AG04450 (cell line): ENCODE measurements around the gene ZNF513. TPM values are rescaled to one million over a fixed set of nuclear protein-coding genes. Genes with fewer than 3 reads are reported as not detected.
A peak's percentile ranks its signal among the peaks of the same experiment; 100 is the strongest.

Experiments
- CTCF ChIA-PET: fragments of 300-600, 350-600 bp; formaldehyde crosslinking; extraction: SDS; loops from one replicate; lab custom pipeline; 2022; ENCODE audit warnings: antibody characterized with exemption, inconsistent platforms; lab: Charles Lee
- POLR2A ChIA-PET: fragments of 350-600 bp; formaldehyde crosslinking; extraction: SDS; loops from one replicate; lab custom pipeline; 2021; ENCODE audit warnings: antibody characterized with exemption, inconsistent platforms; lab: Yijun Ruan, JAX
- DNase-seq: peaks from one replicate; pipeline ENCODE4 v3.0.0-alpha.2; 2011; ENCODE audit warnings: low read depth, low spot score
- H3K27ac ChIP-seq: one replicate; pipeline ENCODE4 v1.5.1; 2012; ENCODE audit warnings: low read depth, low read length, control low read depth
- H3K27me3 ChIP-seq: one replicate; pipeline ENCODE4 v1.6.0; 2012; ENCODE audit warnings: low read length; ENCODE audit not compliant: control insufficient read depth, insufficient read depth
- H3K4me3 ChIP-seq: 2 replicates; pipeline ENCODE4 v1.5.1; 2011; ENCODE audit warnings: mild to moderate bottlenecking, low read depth, low read length, control low read depth
- H3K9me3 ChIP-seq: 2 replicates; pipeline ENCODE4 v1.5.1; 2012; ENCODE audit warnings: low read length; ENCODE audit not compliant: control insufficient read depth, insufficient read depth
- CTCF ChIP-seq: IDR thresholded peaks from 2 replicates; pipeline ENCODE4 v1.5.1; 2011; ENCODE audit warnings: low read depth, low read length, control low read depth, inconsistent platforms
- polyA plus RNA-seq: library from polyadenylated mRNA; depleted of rRNA; stranded (reverse); fragments of >200 nt; gene quantifications from 2 replicates; pipeline ENCODE4 v1.2.3, GENCODE V29; 2011

ZNF513 gene
- polyA plus RNA-seq, 1 experiment, result 7.4 TPM

GRCh38 chr2:27390822-27391679, 10.5 kb upstream of the ZNF513 start:
- ChIA-PET POLR2A (no interaction called here), CTCF (no interaction called here)
- Histone ChIP-seq H3K9me3 (no peaks in the 10 kb centered on the region), H3K27me3 (no peaks in the 10 kb centered on the region), H3K4me3 (no peak overlapping the region), H3K27ac (no peak overlapping the region)
- TF ChIP-seq CTCF, result no peak
- no peak for DNase-seq

GRCh38 chr2:27381577-27382181, 1.1 kb upstream of the ZNF513 start:
- Histone ChIP-seq H3K4me3 (no peak overlapping the region), H3K27me3 (no peaks in the 10 kb centered on the region), H3K27ac (no peak overlapping the region), H3K9me3 (no peaks in the 10 kb centered on the region; the same call in 1 of the 2 replicates)
- no peak for TF ChIP-seq CTCF
- ChIA-PET CTCF (no interaction called here), POLR2A (interaction anchor here (0.6 to 2.3 kb wide), 2 partner anchors 25 to 164 kb away, joined by 4 to 8 read pairs; partner anchors contain the start of gene GTF3C2)
- DNase-seq, result no peak

DNA sequence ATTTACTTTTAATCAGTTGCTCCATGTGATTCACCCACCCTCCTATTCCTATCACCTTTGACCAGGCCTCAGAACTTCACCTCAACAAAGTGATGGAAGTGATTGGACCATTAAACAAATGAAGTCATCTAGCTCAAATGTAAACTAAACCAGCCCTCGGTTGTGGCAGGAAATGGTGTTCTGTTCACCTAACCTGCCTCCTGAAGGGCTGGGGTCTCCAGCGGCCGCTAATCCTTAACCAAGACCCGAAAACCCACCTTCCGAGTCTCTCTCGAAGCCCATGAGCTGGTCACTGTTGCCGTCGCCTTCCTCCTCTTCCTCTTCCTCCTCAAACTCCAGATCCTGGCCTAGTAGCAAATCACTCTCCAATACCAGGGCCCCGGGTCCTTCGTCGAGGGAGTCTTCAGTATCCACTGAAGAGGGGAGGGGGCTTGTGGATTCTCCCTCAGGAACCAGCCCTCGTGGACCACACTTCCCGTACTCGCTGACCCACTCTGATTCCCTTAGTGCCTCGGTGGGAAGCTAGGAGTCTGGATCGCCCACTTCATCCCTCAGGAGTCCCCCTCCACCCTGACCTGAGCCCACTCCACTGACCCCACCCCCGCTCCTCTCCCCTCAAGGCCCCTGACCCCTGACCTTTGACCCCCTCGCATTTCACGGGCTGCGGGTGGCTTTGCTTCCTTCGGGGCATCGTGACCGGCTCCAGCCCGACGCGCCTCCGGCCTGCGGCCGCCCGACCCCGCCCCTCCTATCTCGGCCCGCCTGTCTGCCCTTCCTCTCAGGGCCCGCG, 503 bp downstream of the ZNF513 start:
- Histone ChIP-seq H3K9me3 (no peaks in the 10 kb centered on the region; the same call in 1 of the 2 replicates), H3K4me3 (peak overlapping the region; percentile 88), H3K27me3 (no peaks in the 10 kb centered on the region), H3K27ac (peak overlapping the region; percentile 95)
- TF ChIP-seq CTCF, result no peak
- CTCF ChIA-PET, result interaction anchor here (1.1 to 2.2 kb wide), 2 partner anchors 10 to 62 kb away, joined by 4 to 10 read pairs; partner anchors contain the start of genes EIF2B4 and SNX17
- POLR2A ChIA-PET, result interaction anchor here (0.5 to 3.0 kb wide), 8 partner anchors 10 to 217 kb away, joined by 3 to 34 read pairs (median 4); partner anchors contain the start of genes EIF2B4, GTF3C2, NRBP1 and SNX17
- no peak for DNase-seq

DNA sequence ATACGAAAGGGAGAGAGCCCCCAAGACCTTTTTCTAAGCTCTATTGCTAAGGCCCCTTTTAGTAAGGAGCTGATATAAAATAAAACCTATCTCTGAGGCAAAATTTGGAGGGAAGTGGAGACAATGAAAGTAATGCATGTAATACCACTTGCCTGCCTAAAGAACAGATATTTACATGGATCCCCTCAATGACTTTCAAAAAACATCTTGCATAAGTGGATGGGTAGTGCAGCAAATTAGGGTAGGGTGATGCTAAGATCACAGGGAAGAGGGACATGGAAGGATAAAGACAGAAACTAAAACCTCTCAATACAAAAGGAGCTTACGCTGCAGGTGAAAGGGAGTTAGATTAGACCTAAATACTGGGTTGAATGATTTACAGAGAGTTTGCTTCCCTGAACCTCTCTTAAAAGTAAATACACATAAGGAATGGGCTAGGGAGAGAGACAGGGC, 1.1 kb downstream of the ZNF513 start:
- no peak for DNase-seq
- Histone ChIP-seq H3K9me3 (no peaks in the 10 kb centered on the region; the same call in 1 of the 2 replicates), H3K27me3 (no peaks in the 10 kb centered on the region), H3K27ac (peak overlapping the region; percentile 95), H3K4me3 (peak overlapping the region; percentile 88)
- no peak for TF ChIP-seq CTCF
- ChIA-PET CTCF (interaction anchor here (1.1 to 2.2 kb wide), 2 partner anchors 9 to 62 kb away, joined by 4 to 10 read pairs; partner anchors contain the start of genes EIF2B4 and SNX17), POLR2A (interaction anchor here (0.5 to 3.0 kb wide), 5 partner anchors 9 to 51 kb away, joined by 4 to 34 read pairs (median 5); partner anchors contain the start of genes EIF2B4, GTF3C2, NRBP1 and SNX17)
